ENCODE measurements around the gene EPB41L5.
"Not testable (repeated sequence)": the region's sequence is repeated elsewhere in the genome, so short reads cannot be mapped to it uniquely, and the experiment has no call there.

The EPB41L5 gene

DNA sequence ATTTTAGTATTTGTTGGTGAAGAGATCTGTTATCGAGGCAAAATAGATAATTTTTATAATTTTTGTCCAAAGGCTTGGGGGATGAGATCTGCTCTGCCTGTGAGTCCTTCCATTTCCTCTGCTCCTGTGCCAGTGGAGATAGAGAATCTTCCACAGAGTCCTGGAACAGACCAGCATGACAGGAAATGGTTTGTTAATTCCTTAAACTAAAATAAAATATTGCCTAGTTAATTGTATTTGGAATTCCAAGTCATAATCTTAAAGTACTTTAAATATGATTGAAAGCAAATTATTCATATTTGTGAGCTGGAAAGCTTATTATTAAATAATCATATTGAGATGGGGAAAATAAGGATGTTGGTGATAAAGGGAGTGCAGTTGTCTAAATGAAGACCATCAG lies 87.8 kb downstream of the EPB41L5 start:
- DNase-seq (ENCODE audit: low read depth in 2 of 2), result no peak

DNA sequence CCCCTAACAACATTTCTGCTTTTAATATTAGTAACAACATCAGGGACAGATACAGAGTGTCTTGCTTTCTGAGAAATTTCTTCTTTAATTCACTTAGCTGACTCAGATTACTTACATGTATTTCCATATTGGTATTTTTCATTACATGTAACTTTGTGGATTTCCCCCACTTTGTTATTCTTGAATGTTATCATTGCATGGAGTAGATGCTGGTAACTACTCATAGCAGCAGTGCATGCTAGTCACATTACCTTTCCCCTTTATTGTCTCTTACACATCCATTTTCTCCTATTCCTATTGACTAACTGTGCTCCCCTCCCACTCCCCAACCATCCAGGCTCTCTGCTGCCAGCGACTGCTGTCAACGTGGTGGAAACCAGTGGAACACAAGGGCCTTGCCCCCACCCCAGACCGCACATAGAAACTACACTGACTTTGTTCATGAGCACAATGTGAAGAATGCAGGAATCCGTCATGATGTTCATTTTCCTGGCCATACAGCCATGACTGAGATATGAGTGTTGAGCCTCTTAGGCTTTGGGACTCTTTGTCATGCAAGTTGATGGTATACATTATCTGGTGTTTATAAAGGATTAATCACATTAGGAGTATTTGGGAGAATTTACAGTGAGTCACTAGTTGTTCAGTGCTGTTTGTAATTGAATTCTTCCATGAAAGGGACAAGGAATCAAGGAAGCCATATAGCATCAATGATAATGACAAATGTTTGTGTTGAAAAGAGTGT lies 91.0 kb downstream of the EPB41L5 start:
- DNase-seq (ENCODE audit: low read depth in 2 of 2), result no peak

DNA sequence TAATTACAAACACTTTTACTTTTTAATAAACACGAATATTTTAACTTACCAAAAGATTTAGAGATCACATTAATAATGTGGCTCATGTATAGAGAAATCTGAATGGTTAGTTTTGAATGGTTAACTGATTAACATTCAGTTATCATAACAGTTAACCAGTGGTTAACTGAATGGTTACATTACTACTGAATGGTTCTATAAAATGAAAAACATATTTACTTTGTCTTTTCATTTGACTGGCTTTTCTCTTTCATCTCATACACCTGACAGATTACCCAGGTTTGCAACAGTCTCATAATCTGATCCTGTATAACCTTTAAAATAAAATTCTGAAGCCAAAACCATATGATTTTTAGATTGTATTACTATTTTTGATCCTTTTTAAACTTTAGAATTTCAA lies 91.9 kb downstream of the EPB41L5 start:
- no peak for DNase-seq (ENCODE audit: low read depth in 2 of 2)

DNA sequence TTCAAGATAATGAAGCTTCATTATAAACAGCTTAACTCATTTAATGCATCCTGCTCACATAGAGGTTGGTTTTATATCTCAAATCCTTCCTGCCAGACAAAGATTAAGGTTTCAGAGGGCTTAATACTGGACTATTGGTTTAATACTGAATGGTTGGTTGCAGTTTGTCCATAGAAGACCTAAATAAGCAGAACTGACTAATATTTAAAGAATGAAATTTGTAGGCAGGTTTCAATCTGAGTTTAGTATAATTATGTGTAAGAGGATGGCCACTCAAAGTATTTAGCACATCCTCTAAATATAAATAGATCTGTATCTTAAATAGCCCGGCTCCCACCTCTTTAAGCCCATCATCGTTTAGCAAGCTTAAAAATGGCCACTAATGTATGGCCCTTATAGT lies 92.5 kb downstream of the EPB41L5 start:
- DNase-seq (ENCODE audit: low read depth in 2 of 2), result no peak

DNA sequence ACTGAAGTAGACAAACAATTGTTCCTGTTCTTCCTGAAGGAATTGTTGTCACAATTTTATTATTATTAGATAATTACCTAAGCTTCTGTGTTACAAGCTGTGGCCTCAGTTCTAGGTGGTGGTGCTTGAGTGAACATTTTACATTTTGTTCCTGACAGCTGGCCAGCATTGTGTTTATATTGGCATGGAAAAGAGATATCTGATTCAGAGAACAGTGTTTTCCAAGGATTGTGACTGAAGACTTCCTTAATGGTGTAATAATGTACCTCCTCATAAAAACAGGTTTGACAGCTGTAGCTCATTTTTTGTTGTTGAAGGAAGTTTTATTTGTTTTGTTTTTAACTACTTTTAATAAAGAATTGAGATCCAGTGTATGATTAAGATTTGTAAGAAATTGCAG lies 95.2 kb downstream of the EPB41L5 start:
- no peak for DNase-seq (ENCODE audit: low read depth in 2 of 2)

DNA sequence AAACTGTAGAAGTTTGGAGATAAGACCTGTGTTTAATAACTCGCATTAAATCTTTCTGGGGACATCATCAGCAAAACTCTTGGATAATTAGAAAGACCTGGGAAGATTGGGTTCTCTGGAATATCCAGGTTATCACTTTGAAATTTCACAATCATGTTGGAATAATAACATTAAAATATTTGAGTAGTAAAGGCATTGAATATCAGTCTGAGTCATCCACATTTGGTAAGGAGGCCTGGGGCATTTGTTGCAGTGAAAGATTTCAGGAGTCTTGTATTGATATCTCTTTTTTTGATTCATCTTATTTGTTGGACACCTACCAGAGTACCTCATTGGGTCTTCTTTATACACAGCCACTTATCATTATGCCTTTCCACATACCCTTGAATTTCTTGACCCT lies 95.9 kb downstream of the EPB41L5 start:
- DNase-seq (ENCODE audit: low read depth in 2 of 2), result no peak

DNA sequence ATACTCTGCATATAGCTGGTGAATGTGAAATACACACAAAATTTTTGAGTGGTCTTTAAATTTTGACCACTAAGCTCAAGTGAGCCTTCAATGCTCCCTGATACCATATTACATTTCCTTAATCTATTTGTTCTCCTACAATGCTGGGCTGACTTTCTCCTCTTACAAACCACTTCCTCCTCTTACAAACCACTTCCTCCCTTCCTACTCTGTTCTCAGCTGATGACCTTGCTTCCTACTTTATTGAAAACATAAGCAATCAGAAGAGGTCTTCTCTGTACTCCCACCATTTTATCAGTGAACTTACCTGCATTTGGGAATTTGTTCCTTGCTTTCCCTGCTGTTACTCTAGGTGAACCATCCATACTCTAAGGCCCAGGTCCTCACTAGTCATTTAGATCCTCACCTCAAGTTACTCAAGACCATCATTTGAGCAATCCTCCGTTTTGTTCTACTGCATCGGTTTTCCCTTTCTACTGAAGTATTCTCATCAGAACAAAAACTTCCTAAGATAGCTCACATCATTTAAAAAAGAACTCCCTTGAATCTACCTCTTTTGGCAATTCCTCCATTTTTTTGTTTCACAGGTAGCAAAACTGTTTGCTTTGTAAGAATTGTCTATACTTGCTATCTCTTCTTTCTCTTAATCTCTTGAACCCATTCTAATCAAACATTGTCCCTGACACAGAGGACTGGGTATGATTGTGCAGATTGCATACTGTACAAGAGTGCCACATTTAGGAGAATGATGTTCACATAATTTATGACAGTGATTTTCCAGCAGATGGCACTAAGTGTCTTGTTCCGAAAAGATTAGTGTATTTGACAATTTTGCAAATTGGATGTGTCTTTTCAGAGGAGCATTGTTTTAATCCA lies 96.5 kb downstream of the EPB41L5 start:
- no peak for DNase-seq (ENCODE audit: low read depth in 2 of 2)

DNA sequence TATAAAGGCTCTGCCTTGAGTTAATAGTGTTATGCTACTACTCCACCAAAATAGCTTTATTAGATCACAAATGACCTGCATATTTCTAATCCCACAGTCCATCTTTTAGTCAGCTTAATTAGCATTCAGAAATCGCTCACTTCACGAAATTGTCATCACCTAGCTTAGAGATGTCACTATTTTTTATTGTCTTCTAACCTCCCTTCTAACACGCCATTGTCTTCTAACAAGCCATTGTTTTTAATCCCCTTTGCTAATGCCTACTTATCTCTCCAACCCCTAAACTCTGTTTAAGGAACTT lies 97.1 kb downstream of the EPB41L5 start:
- DNase-seq (ENCODE audit: low read depth in 2 of 2), result no peak

DNA sequence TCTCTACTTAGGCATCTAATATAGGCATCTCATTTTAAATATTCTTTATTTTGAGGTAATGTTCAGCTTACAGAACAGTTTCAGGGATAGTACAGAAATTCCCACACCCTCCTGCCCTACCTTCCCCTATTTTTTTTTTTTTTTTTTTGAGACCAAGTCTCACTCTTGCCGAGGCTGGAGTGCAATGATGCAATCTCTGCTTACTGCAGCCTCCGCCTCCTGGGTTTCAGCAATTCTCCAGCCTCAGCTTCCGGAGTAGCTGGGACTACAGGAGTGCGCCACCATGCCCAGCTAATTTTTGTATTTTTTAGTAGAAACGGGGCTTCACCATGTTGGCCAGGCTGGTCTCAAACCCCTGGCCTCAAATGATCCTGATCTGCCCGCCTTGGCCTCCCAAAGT lies 97.6 kb downstream of the EPB41L5 start:
- DNase-seq (ENCODE audit: low read depth in 2 of 2), result no peak

DNA sequence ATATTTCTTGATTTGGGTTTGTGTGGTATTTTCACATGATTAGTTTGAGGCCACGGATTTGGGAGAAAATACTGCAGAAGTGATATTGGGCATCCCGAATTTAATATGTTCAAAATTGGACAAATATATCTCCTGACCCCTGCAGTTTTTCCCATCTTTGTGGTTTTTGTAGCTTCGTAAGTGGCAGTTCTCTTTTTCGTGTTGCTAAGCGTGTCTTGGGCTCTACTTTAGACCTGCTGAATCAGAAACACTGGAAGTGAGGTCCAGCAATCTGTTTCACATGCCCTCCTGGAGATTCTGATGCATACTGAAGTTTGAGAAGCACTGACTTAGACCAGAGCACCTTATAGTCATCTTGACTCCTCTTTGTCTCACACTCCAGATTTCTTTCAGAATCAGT lies 98.3 kb downstream of the EPB41L5 start:
- no peak for DNase-seq (ENCODE audit: low read depth in 2 of 2)

DNA sequence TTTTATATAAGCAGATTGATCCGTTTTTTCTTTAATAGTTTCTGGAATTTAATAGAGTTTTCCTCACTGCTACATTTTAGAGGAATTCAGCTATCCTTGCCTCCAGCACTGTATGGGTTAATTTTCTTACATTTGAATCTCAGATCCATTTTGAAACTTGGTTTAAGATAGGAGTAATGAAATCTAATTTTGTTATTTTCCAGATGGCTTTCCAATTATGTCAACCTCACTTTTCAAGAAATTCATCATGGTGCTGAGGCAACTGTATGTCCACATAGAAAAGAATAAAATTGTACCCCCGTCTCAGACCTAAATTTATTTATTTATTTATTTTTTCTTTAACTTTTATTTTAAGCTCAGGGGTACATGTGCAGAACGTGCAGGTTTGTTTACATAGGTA lies 105.1 kb downstream of the EPB41L5 start:
- no peak for DNase-seq (ENCODE audit: low read depth in 2 of 2)

DNA sequence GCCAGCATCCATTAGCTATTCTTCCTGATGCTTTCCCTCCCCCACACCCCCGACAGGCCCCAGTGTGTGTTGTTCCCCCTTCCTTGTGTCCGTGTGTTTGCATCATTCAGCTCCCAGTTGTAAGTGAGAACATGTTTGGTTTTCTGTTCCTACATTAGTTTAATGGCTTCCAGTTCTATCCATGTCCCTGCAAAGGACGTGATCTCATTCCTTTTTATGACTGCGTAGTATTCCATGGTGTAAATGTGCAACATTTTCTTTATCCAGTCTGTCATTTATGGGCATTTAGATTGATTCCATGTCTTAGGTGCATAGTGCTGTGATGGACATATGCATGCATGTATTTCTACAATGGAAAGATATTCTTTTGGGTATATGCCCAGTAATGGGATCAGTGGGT lies 105.6 kb downstream of the EPB41L5 start:
- DNase-seq (ENCODE audit: low read depth in 2 of 2), result no peak

DNA sequence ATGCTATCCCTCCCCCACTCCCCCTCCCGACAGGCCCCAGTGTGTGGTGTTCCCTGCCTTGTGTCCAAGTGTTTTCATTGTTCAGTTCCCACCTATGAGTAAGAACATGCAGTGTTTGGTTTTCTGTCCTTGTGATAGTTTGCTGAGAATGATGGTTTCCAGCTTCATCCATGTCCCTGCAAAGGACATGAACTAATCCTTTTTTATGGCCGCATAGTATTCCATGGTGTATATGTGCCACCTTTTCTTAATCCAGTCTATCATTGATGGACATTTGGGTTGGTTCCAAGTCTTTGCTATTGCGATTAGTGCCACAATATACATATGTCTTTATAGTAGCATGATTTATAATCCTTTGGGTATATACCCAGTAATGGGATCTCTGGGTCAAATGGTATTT lies 108.5 kb downstream of the EPB41L5 start:
- DNase-seq (ENCODE audit: low read depth in 2 of 2), result not testable (repeated sequence)

DNA sequence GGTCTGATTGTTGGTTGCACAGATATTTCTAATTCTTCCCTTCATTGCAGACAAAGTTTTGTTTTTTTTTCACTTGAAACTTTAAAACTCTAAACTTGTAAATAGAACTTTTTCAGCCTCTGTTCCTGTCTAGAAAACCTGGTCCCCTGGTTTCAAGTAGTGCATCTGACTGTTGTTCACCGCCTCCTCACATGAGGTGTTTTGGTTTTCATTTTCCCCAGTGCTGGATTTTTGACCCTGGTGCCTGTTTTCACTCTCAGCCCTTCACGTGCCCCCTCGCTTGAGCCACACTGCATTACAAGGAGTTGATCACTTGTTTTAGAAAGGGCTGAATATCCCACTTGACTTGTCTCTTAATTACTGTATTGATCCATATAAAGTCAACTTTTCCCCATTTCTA lies 110.2 kb downstream of the EPB41L5 start:
- no peak for DNase-seq (ENCODE audit: low read depth in 2 of 2)

DNA sequence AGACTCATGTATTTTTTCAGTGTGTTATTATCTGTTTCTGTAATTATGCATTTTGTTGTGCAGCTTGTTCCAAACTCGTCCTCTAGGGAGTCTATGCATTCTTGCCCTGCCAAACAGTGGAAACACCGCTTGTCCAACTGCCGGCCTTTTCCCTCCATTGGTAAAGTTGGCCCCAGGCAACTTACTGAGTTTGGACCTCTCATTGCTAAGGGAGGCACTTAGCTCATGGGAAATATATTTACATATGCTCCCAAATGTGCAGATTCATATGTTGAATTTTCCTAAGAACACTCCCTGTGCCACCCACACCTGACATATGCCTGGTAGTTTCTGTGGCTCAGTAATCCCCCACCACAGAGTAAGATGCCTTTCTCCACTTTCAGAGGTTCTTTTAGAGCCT lies 112.3 kb downstream of the EPB41L5 start:
- DNase-seq (ENCODE audit: low read depth in 2 of 2), result no peak

DNA sequence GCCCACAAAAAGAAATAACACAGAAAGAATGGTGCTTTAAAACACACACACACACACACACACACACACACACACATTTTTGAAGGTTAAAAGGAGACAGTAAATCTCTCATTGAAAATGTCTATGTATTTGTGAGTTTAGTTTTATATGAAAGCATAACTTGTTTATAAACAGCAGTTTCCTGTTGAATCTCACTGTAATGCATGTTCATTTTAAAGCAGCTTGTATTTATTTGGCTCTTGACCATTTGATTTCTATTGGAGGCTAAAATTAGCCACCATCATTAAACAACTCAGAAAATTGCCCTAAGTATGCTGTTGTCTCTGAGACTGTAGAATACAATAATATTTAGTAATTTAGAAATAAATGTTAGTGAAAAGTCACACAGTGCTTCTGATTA lies 115.3 kb downstream of the EPB41L5 start:
- DNase-seq (ENCODE audit: low read depth in 2 of 2), result no peak

DNA sequence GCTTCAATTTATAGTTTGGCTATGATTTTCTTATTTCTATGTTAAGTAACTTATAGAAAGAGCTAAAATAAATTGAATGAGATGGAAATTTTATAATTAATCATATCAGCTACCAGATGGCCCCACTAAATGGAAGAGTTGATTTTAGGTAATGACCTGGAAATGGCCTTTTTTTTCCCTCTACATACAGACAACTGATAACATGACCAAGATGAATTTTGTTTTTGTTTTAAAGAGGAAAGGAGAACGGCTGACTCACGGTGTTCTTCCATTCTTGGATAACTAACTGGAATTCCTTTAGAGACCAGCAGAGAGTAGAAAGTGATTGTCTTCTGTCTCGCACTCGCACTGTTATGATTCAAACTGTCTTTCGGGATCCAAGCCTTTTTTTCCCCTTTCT lies 119.3 kb downstream of the EPB41L5 start:
- no peak for DNase-seq (ENCODE audit: low read depth in 2 of 2)

DNA sequence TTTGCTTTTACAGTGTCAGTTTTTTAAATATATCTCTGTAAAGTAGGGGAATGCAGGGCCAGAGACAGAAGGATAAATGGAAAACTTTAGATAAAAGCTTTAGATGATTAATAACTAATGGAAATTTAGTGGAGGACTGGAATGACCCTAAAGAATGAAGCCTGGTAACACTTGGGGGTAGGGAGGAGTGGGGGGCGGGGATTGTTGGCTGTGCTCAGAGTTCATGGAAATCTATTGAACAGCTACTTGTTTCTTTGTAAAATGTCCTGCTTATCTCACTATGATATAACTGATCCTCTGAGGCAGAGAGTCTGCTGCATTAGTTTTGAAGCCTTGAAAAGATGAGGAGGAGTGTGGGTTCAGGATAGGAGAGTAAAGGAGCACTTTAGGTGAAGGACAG lies 119.8 kb downstream of the EPB41L5 start:
- DNase-seq (ENCODE audit: low read depth in 2 of 2), result no peak

DNA sequence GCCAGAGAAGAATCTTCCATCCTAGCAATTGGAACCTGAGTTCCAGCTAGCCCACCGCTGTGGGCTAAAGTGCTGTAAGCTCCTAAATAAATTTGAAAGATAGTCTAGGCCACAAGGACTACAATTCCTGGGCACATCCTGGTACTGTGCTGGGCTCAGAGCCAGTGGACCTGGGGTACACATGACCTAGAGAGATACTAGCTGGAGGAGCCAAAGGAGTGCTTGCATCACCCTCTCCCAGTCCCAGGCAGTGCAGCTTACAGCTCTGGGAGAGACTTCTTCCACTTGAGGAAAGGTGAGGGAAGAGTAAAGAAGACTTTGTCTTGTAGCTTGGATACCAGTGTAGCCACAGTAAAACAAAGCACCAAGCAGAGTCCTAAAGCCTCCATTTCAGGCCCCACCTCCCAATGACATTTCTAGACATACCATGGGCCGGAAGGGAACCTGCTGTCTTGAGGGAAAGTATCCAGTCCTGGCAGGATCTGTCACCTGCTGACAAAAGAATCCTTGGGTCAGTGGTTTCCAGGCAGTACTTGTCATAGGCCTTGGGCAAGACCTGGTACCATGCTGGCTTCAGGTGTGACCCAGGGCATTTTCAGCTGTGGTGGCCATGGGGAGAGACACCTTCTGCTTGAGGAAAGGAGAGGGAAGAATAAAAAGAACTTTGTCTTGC lies 120.8 kb downstream of the EPB41L5 start:
- no peak for DNase-seq (ENCODE audit: low read depth in 2 of 2)

DNA sequence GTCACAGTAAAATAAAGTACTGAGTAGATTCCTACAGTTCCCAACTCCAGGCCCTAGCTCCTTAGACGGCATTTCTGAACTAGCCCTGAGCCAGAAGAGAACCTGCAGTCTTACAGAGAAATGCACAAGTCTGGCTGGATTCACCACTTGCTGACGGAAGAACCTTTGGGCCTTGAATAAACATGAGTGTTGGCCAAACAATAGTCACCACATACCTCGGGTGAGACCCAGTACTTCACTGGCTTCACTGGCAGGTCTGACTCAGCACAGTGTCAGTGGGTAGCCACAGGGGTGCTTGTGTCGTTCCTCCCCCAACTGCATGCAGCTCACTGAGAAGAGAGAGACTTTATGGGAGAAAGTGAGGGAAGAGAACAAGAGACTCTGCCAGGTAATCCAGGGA lies 121.4 kb downstream of the EPB41L5 start:
- DNase-seq (ENCODE audit: low read depth in 2 of 2), result no peak

DNA sequence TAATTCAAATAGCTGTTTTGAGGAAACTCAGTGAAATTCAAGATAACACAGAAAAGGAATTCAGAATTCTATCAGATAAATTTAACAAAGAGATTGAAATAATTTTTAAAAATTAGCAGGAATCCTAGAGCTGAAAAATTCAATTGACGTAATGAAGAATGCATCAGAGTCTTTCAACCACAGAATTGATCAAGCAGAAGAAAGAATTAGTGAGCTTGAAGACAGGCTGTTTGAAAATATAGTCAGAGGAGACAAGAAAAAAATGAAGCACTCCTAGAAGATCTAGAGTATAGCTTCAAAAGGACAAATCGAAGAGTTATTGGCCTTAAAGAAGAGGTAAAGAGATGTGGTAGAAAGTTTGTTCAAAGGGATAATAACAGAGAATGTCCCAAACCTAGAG lies 122.1 kb downstream of the EPB41L5 start:
- not testable (repeated sequence) for DNase-seq (ENCODE audit: low read depth in 2 of 2)

DNA sequence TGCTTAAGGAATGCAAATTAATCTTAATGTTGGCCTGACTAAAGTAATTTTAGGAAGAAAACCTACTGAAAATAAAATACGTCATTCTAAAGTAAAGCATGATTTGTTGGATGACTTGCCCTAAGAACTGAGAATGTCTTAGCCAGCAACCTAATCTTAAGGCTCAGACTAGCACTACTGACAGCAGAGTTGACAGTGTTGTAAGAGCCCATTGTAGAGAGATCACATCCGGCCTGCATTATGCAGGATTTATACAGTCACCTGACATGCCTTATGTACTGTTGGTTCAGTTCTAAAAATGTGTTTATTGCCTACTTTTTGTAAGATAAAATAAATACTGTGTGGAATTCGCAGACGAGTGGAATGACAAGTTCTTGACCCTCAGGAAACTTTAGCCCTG lies 128.0 kb downstream of the EPB41L5 start:
- no peak for DNase-seq (ENCODE audit: low read depth in 2 of 2)
